Subcutaneous adipose tissue (tissue), 4 donors: ENCODE measurements around the gene ORAI3. TPM values are rescaled to one million over a fixed set of nuclear protein-coding genes. Genes with fewer than 3 reads are reported as not detected.

Experiments used
- CTCF ChIP-seq: fragments of 450-650 bp; IDR thresholded peaks from one replicate; pipeline ENCODE4 v1.5.1; 2016; ENCODE audit warnings: low read depth, mild to moderate bottlenecking, control low read depth, antibody characterized with exemption, moderate library complexity
- total RNA-seq, 4 donors: library from RNA; depleted of rRNA; stranded (reverse); fragments of >200 nt; gene quantifications; one replicate each; pipeline ENCODE4 v1.1.0, GENCODE V29; 2016

ORAI3 gene
- total RNA-seq, 4 donors from 2014 or later: 13.4 to 41.1 (median 36.3) TPM

- TF ChIP-seq CTCF: no peak
These were observed 4.5 kb upstream of the ORAI3 start for GRCh38 chr16:30944352-30944751.

- no peak for TF ChIP-seq CTCF
These were observed 2.0 kb upstream of the ORAI3 start for GRCh38 chr16:30946671-30947540.

- TF ChIP-seq CTCF: no peak
These were observed 1.4 kb upstream of the ORAI3 start for GRCh38 chr16:30947541-30947858.

DNA sequence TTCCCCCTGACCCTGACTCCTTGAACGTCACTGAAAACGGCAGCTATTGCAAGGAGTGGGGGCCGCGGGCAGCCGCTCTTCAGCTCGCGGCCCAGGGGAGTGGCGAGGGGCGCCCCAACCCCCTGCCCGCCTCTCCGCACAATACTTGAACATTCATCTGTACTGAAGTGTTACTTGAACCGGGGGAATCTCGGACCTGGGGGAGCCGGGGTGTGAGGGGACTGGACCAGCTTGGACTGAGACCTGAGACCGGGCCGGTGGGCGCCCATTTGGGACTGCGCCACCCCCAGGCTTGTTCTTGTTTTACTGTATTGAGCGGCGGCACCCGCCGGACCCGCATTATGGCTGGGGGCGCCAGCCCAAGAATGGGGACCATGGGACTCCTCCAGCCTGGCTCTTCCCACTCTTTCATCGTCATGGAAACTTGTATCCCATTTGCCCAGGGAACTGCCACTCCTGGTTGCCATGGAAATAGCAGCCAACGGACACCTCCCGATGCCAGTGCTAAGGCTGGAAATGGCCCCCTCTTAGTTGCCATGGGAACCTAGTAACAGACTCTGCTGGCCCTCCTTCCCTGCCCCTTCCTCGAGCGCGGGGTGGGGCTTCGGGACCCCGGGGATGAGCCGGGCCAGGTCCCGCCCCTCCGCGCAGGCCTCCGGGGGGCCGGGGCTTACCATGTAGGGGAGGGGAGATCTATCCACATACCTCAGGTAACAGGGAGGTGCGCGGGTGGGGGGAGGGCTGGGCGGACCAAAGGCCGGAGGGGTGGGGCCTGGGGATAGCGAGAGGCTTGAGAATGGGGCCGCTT is 805 bp upstream of the ORAI3 start:
- no peak for TF ChIP-seq CTCF

GRCh38 chr16:30949650-30950515 is 1.0 kb downstream of the ORAI3 start:
- no peak for TF ChIP-seq CTCF

DNA sequence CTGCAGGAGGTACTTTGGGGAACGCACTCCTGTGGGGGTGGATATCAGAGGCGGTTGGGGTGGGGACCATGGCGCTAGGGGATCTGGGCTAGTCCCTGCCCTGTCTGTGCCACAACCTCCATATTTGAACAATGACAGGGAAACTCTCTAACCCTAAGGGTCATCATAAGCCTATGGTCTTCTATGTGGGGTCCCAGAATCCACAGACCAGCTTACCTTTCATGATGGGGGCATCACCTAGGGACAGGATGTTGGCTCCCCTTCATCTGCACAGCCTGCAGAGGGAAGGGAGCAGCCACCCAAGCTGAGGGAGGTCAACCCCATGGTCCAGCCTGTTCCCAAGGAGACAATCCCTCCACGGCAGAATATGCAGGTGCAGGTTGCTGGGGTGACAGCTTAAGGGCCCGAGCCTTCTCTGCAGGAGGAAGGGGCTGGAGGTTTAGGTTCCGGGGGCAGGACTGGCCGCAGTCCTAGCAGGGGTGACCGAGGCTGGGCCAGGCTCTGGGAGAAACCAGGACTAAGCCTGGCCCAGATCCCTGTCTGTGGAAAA is 1.7 kb downstream of the ORAI3 start:
- no peak for TF ChIP-seq CTCF
